HUES64 (cell line): Measurements from ENCODE around the gene FAH.
"Not testable (repeated sequence)": the region's sequence is repeated elsewhere in the genome, so short reads cannot be mapped to it uniquely, and the experiment has no call there.

Experiments
- H3K27ac ChIP-seq: 2 replicates; pipeline ENCODE4 v1.7.0; 2013; ENCODE audit warnings: low read depth, low read length, inconsistent platforms
- H3K27me3 ChIP-seq: 2 replicates; pipeline ENCODE4 v1.6.1; 2013; ENCODE audit warnings: mild to moderate bottlenecking, low read length; ENCODE audit not compliant: insufficient read depth
- H3K36me3 ChIP-seq: 2 replicates; pipeline ENCODE4 v1.6.1; 2013; ENCODE audit warnings: mild to moderate bottlenecking, low read length; ENCODE audit not compliant: insufficient read depth
- H3K4me1 ChIP-seq: 2 replicates; pipeline ENCODE4 v1.6.1; 2013; ENCODE audit warnings: mild to moderate bottlenecking, low read length, moderate library complexity; ENCODE audit not compliant: insufficient read depth
- H3K4me3 ChIP-seq: 2 replicates; pipeline ENCODE4 v1.5.1; 2013; ENCODE audit warnings: mild to moderate bottlenecking, low read length, moderate library complexity
- H3K9ac ChIP-seq: 2 replicates; pipeline ENCODE4 v1.6.1; 2013; ENCODE audit warnings: mild to moderate bottlenecking, low read depth, low read length
- H3K9me3 ChIP-seq: 2 replicates; pipeline ENCODE4 v1.6.1; 2013; ENCODE audit warnings: low read depth, low read length; ENCODE audit not compliant: insufficient read depth
- WGBS: fragments of 150-250, 120-280 bp; methylation state at CpG from one replicate; pipeline ENCODE4 v1.1.7; 2013; ENCODE audit warnings: missing lambda C conversion rate; 5-methylcytosine and 5-hydroxymethylcytosine counted together

The FAH gene

GRCh38 chr15:80120636-80121035, 32.2 kb upstream of the FAH start:
- Histone ChIP-seq H3K27me3 (no peaks in the 10 kb centered on the region), H3K4me3 (no peak overlapping the region), H3K4me1 (no peaks in the 10 kb centered on the region), H3K36me3 (peaks cover 54% of the 10 kb centered on the region), H3K27ac (no peak overlapping the region), H3K9me3 (no peaks in the 10 kb centered on the region), H3K9ac (no peak overlapping the region)
- WGBS = 86% methylated on average over 1 of the region's 1 CpG

GRCh38 chr15:80121546-80121945, 31.3 kb upstream of the FAH start:
- peaks cover 63% of the 10 kb centered on the region for H3K36me3 ChIP-seq
- no peaks in the 10 kb centered on the region for H3K4me1 ChIP-seq
- no peaks in the 10 kb centered on the region for H3K9me3 ChIP-seq
- no peaks in the 10 kb centered on the region for H3K27me3 ChIP-seq
- H3K9ac ChIP-seq = no peak overlapping the region
- WGBS = 100% methylated on average over 3 of the region's 4 CpGs
- H3K27ac ChIP-seq = no peak overlapping the region
- H3K4me3 ChIP-seq = no peak overlapping the region

- Histone ChIP-seq H3K36me3 (peaks cover 64% of the 10 kb centered on the region), H3K9me3 (no peaks in the 10 kb centered on the region), H3K27me3 (no peaks in the 10 kb centered on the region), H3K27ac (no peak overlapping the region), H3K9ac (no peak overlapping the region), H3K4me1 (no peaks in the 10 kb centered on the region), H3K4me3 (no peak overlapping the region)
- 94% methylated on average over 6 of the region's 6 CpGs for WGBS
These were observed 29.8 kb upstream of the FAH start for GRCh38 chr15:80123034-80123433.

GRCh38 chr15:80127253-80127652, 25.5 kb upstream of the FAH start:
- not testable (repeated sequence) for H3K27ac ChIP-seq, H3K9me3 ChIP-seq, H3K4me3 ChIP-seq, H3K27me3 ChIP-seq, H3K9ac ChIP-seq, H3K4me1 ChIP-seq
- 95% methylated on average over 6 of the region's 6 CpGs for WGBS
- peaks cover 58% of the 10 kb centered on the region for H3K36me3 ChIP-seq

GRCh38 chr15:80127911-80128310, 24.9 kb upstream of the FAH start:
- H3K27ac ChIP-seq = no peak overlapping the region

GRCh38 chr15:80132382-80132781, 20.4 kb upstream of the FAH start:
- H3K4me3 ChIP-seq = no peak overlapping the region
- no peaks in the 10 kb centered on the region for H3K4me1 ChIP-seq
- whole genome bisulfite sequencing = 100% methylated on average over 3 of the region's 3 CpGs
- H3K27me3 ChIP-seq = no peaks in the 10 kb centered on the region
- H3K27ac ChIP-seq = no peak overlapping the region
- no peak overlapping the region for H3K9ac ChIP-seq
- H3K36me3 ChIP-seq = peaks cover 62% of the 10 kb centered on the region
- no peaks in the 10 kb centered on the region for H3K9me3 ChIP-seq

More at GRCh38 chr15:80127911-80128310, 24.9 kb upstream of the FAH start:
- no peak overlapping the region for H3K9ac ChIP-seq
- no peak overlapping the region for H3K4me3 ChIP-seq
- H3K27me3 ChIP-seq = no peaks in the 10 kb centered on the region
- WGBS = 91% methylated on average over 2 of the region's 2 CpGs
- H3K9me3 ChIP-seq = no peaks in the 10 kb centered on the region
- H3K36me3 ChIP-seq = peaks cover 58% of the 10 kb centered on the region
- no peaks in the 10 kb centered on the region for H3K4me1 ChIP-seq

GRCh38 chr15:80136854-80137253, 15.9 kb upstream of the FAH start:
- Histone ChIP-seq H3K27ac (no peak overlapping the region), H3K36me3 (peaks cover 56% of the 10 kb centered on the region), H3K9me3 (no peaks in the 10 kb centered on the region), H3K9ac (no peak overlapping the region), H3K4me3 (no peak overlapping the region), H3K27me3 (no peaks in the 10 kb centered on the region), H3K4me1 (no peaks in the 10 kb centered on the region)
- whole genome bisulfite sequencing = 95% methylated on average over 3 of the region's 3 CpGs

- no peaks in the 10 kb centered on the region for H3K9me3 ChIP-seq
- H3K4me1 ChIP-seq = no peaks in the 10 kb centered on the region
- H3K36me3 ChIP-seq = peaks cover 38% of the 10 kb centered on the region
- no peak overlapping the region for H3K9ac ChIP-seq
- H3K27me3 ChIP-seq = no peaks in the 10 kb centered on the region
- no peak overlapping the region for H3K4me3 ChIP-seq
- no peak overlapping the region for H3K27ac ChIP-seq
- WGBS = no CpG with 5 or more reads among the region's 3 CpGs
These were observed 13.8 kb upstream of the FAH start for GRCh38 chr15:80138961-80139360.

GRCh38 chr15:80140909-80141308, 11.9 kb upstream of the FAH start:
- Histone ChIP-seq H3K9me3 (no peaks in the 10 kb centered on the region), H3K9ac (no peak overlapping the region), H3K4me1 (no peaks in the 10 kb centered on the region), H3K27me3 (no peaks in the 10 kb centered on the region), H3K27ac (no peak overlapping the region), H3K36me3 (peaks cover 19% of the 10 kb centered on the region), H3K4me3 (no peak overlapping the region)
- 92% methylated on average over 3 of the region's 4 CpGs for WGBS

GRCh38 chr15:80141916-80142598, 10.7 kb upstream of the FAH start:
- H3K4me1 ChIP-seq = no peaks in the 10 kb centered on the region
- peaks cover 10% of the 10 kb centered on the region for H3K36me3 ChIP-seq
- no peak overlapping the region for H3K27ac ChIP-seq
- H3K27me3 ChIP-seq = no peaks in the 10 kb centered on the region
- H3K9me3 ChIP-seq = no peaks in the 10 kb centered on the region
- H3K4me3 ChIP-seq = no peak overlapping the region
- H3K9ac ChIP-seq = no peak overlapping the region
- WGBS = 95% methylated on average over 5 of the region's 5 CpGs

- peaks cover 5% of the 10 kb centered on the region; the same call in 1 of the 2 replicates for H3K36me3 ChIP-seq
- H3K9me3 ChIP-seq = no peaks in the 10 kb centered on the region
- WGBS = 97% methylated on average over 4 of the region's 5 CpGs
- no peaks in the 10 kb centered on the region for H3K27me3 ChIP-seq
- H3K4me1 ChIP-seq = no peaks in the 10 kb centered on the region
- H3K27ac ChIP-seq = no peak overlapping the region
- H3K9ac ChIP-seq = no peak overlapping the region
- H3K4me3 ChIP-seq = no peak overlapping the region
These were observed 10.2 kb upstream of the FAH start for GRCh38 chr15:80142646-80143045.

- H3K36me3 ChIP-seq = no peaks in the 10 kb centered on the region
- WGBS = 87% methylated on average over 6 of the region's 6 CpGs
- no peak overlapping the region for H3K9ac ChIP-seq
- no peak overlapping the region for H3K27ac ChIP-seq
- no peak overlapping the region for H3K4me3 ChIP-seq
- peaks cover 16% of the 10 kb centered on the region for H3K4me1 ChIP-seq
- no peaks in the 10 kb centered on the region for H3K9me3 ChIP-seq
- peaks cover 9% of the 10 kb centered on the region; the same call in 1 of the 2 replicates for H3K27me3 ChIP-seq
These were observed 1.7 kb upstream of the FAH start for GRCh38 chr15:80151148-80151547.
